KMS-11 (cell line): Measurements from ENCODE around the gene RAI1.

Experiments
- H2AFZ ChIP-seq: fragments of 200-600 bp; sonication (generic); 2 replicates; pipeline ENCODE4 v1.6.1; 2016; ENCODE audit warnings: antibody characterized with exemption, mixed run types, low read depth
- H3K27ac ChIP-seq: fragments of 200-600 bp; sonication (generic); 2 replicates; pipeline ENCODE4 v1.6.1; 2016; ENCODE audit warnings: mild to moderate bottlenecking, mixed run types
- H3K27me3 ChIP-seq: fragments of 200-600 bp; sonication (generic); 2 replicates; pipeline ENCODE4 v1.6.1; 2017; ENCODE audit warnings: mild to moderate bottlenecking, low read depth, mixed run types, moderate library complexity; ENCODE audit not compliant: insufficient read depth
- H3K36me3 ChIP-seq: fragments of 200-600 bp; sonication (generic); 2 replicates; pipeline ENCODE4 v1.6.1; 2017; ENCODE audit warnings: mild to moderate bottlenecking, mixed run types; ENCODE audit not compliant: insufficient read depth
- H3K4me1 ChIP-seq: fragments of 200-600 bp; sonication (generic); 2 replicates; pipeline ENCODE4 v1.6.1; 2016; ENCODE audit warnings: mild to moderate bottlenecking, low read depth, mixed run types; ENCODE audit not compliant: poor library complexity, severe bottlenecking
- H3K4me2 ChIP-seq: fragments of 200-600 bp; sonication (generic); 2 replicates; pipeline ENCODE4 v1.7.0; 2016; ENCODE audit warnings: mild to moderate bottlenecking, mixed run types
- H3K4me3 ChIP-seq: fragments of 200-600 bp; sonication (generic); IDR thresholded peaks from 2 replicates; pipeline ENCODE4 v1.6.1; 2017; ENCODE audit warnings: low read depth, low read length, mixed read lengths; ENCODE audit not compliant: insufficient read depth
- H3K79me2 ChIP-seq: fragments of 200-600 bp; sonication (generic); 2 replicates; pipeline ENCODE4 v1.6.1; 2016; ENCODE audit warnings: low read depth, mixed run types; ENCODE audit not compliant: insufficient read depth
- H3K9ac ChIP-seq: fragments of 200-600 bp; sonication (generic); 2 replicates; pipeline ENCODE4 v1.6.1; 2016; ENCODE audit warnings: mild to moderate bottlenecking, mixed run types
- H4K20me1 ChIP-seq: fragments of 200-600 bp; sonication (generic); 2 replicates; pipeline ENCODE4 v1.6.1; 2016; ENCODE audit warnings: mild to moderate bottlenecking, mixed run types; ENCODE audit not compliant: insufficient read depth
- TF ChIP-seq, protein P1 (sequence below): fragments of 200-600 bp; sonication (generic); conservative IDR thresholded peaks from 2 replicates; pipeline ENCODE4 v1.6.1; 2017; ENCODE audit warnings: low read depth, mild to moderate bottlenecking, antibody characterized with exemption, low read length, moderate library complexity, mixed read lengths

RAI1 gene

DNA sequence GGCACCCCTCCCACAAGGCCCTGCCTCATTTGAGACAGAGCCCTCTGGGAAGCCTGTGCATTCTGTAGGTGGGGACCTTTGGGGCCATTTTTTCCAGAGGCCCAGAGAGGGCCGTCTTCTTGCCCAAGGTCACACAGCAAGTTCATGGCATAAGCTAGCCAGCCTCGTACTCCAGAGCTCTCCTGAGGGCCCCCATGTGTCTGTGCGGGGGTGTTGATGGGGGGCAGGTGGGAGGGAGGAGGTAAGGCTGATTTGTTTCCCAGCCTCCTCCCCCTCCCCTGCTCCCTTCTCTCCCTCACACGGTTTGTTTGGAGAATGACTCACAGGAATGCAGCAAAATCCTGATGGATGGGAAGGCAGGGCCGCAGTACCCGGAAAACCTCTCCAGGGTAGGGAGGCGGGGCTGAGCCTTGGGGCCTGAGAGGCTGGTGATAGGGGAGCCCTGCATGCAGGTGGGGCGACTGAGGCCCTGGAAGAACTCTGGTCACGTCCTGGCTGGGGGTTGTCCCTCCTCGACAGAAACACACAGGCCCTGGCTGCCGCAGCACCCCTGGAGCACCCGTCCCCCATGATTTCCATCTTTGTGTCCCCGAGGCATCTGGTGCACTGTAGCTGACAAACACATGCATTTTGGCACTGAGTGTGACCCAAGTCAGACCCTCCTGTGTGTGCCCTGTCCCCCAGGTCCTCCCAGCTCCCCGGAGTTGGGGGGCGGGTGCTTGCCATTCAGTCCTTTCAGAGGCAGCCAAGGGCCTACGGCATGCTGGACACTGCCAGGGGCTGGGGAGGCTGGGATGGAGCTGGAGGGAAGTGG is 29.7 kb downstream of the RAI1 start:
- H4K20me1 ChIP-seq: no peaks in the 10 kb centered on the region
- no peak overlapping the region for H3K27ac ChIP-seq
- H3K27me3 ChIP-seq: no peaks in the 10 kb centered on the region
- TF ChIP-seq, protein P1, sequence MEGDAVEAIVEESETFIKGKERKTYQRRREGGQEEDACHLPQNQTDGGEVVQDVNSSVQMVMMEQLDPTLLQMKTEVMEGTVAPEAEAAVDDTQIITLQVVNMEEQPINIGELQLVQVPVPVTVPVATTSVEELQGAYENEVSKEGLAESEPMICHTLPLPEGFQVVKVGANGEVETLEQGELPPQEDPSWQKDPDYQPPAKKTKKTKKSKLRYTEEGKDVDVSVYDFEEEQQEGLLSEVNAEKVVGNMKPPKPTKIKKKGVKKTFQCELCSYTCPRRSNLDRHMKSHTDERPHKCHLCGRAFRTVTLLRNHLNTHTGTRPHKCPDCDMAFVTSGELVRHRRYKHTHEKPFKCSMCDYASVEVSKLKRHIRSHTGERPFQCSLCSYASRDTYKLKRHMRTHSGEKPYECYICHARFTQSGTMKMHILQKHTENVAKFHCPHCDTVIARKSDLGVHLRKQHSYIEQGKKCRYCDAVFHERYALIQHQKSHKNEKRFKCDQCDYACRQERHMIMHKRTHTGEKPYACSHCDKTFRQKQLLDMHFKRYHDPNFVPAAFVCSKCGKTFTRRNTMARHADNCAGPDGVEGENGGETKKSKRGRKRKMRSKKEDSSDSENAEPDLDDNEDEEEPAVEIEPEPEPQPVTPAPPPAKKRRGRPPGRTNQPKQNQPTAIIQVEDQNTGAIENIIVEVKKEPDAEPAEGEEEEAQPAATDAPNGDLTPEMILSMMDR: no peak
- no peaks in the 10 kb centered on the region; the same call in 1 of the 2 replicates for H3K79me2 ChIP-seq
- H3K9ac ChIP-seq: no peak overlapping the region
- no peaks in the 10 kb centered on the region for H3K36me3 ChIP-seq
- H3K4me1 ChIP-seq: no peaks in the 10 kb centered on the region
- H3K4me2 ChIP-seq: no peak overlapping the region
- no peak overlapping the region for H3K4me3 ChIP-seq
- no peak overlapping the region for H2AFZ ChIP-seq

DNA sequence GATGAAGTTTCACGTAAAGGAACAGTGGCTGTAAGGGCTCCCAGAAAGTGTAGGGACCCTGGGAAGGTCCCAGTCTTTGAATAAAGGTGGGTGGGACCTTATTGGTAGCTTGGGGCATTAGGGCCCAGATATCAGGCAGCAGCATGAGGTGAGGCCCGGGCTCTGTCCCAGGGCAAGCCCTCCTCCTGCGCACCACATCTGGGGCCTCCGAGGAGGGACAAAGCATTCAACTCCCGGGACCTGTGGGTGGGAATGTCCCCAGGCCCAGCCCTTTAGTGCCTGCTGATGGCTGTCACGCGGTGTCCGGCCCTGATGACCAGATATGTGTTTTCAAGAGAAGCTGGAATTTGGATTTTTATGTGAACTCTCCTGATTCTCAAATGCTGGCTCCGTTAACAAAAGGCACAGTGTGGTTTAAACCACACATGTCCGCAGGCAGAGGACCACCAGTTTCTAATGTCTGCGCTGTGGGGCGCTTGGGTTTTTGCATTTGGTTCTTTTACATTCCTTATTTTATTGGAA is 30.4 kb downstream of the RAI1 start:
- no peaks in the 10 kb centered on the region for H3K27me3 ChIP-seq
- no peaks in the 10 kb centered on the region for H4K20me1 ChIP-seq
- H3K79me2 ChIP-seq: no peaks in the 10 kb centered on the region; the same call in 1 of the 2 replicates
- no peak overlapping the region for H2AFZ ChIP-seq
- no peak overlapping the region for H3K27ac ChIP-seq
- no peak overlapping the region for H3K4me2 ChIP-seq
- TF ChIP-seq, protein P1: no peak
- H3K4me3 ChIP-seq: no peak overlapping the region
- peaks cover 5% of the 10 kb centered on the region for H3K4me1 ChIP-seq
- no peaks in the 10 kb centered on the region for H3K36me3 ChIP-seq
- H3K9ac ChIP-seq: no peak overlapping the region

- H3K36me3 ChIP-seq: no peaks in the 10 kb centered on the region
- H4K20me1 ChIP-seq: no peaks in the 10 kb centered on the region
- H3K4me3 ChIP-seq: no peak overlapping the region
- H3K27me3 ChIP-seq: no peaks in the 10 kb centered on the region
- H3K4me1 ChIP-seq: peaks cover 12% of the 10 kb centered on the region
- no peak overlapping the region for H3K27ac ChIP-seq
- no peaks in the 10 kb centered on the region; the same call in 1 of the 2 replicates for H3K79me2 ChIP-seq
- no peak overlapping the region for H2AFZ ChIP-seq
- no peak overlapping the region for H3K4me2 ChIP-seq
- TF ChIP-seq, protein P1: no peak
- no peak overlapping the region for H3K9ac ChIP-seq
Measured at GRCh38 chr17:17712268-17712924, 31.1 kb downstream of the RAI1 start.

GRCh38 chr17:17713839-17714238 is 32.6 kb downstream of the RAI1 start:
- TF ChIP-seq, protein P1: no peak
- Histone ChIP-seq H3K36me3 (no peaks in the 10 kb centered on the region), H3K4me2 (no peak overlapping the region), H3K4me3 (no peak overlapping the region), H3K27me3 (no peaks in the 10 kb centered on the region), H3K9ac (no peak overlapping the region), H2AFZ (no peak overlapping the region), H4K20me1 (no peaks in the 10 kb centered on the region), H3K27ac (no peak overlapping the region), H3K4me1 (peaks cover 24% of the 10 kb centered on the region), H3K79me2 (no peaks in the 10 kb centered on the region; the same call in 1 of the 2 replicates)
